Fibroblast of lung (primary cell): Measurements from ENCODE around the gene ZFYVE27.

ENCODE experiments used
- EZH2 ChIP-seq: IDR thresholded peaks from 2 replicates; pipeline ENCODE4 v1.5.1; 2012; ENCODE audit warnings: low read length, control low read depth, mild to moderate bottlenecking; ENCODE audit errors: missing control alignments
- TF ChIP-seq, protein P1 (sequence below), 2 donors: IDR thresholded peaks in 1 of 2; conservative IDR thresholded peaks in 1 of 2; 1 replicate in 1 of 2; 2 replicates in 1 of 2; pipeline ENCODE4 v1.5.1; 2011 to 2012; ENCODE audit warnings: low read length in 2 of 2, control low read depth in 1 of 2, inconsistent platforms in 1 of 2, low read depth in 1 of 2, mild to moderate bottlenecking in 1 of 2

DNA sequence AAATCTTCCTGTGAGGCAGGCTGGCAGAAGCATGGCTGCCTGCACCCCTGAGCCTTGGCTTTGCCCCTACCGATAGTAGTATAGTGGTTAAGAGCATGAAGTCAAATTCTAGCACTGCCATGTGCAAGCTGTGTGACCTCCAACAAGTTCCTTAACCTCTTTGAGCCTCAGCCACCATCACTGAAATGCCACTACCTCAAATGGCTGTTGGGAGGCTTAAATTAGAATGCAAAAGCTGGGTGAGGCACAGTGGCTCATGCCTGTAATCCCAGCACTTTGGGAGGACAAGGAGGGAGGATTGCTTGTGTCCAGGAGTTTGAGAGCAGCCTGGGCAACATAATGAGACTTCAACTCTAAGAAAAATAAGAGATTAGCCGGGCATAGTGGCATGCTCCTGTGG is 26.5 kb downstream of the ZFYVE27 start:
- TF ChIP-seq, protein P1, sequence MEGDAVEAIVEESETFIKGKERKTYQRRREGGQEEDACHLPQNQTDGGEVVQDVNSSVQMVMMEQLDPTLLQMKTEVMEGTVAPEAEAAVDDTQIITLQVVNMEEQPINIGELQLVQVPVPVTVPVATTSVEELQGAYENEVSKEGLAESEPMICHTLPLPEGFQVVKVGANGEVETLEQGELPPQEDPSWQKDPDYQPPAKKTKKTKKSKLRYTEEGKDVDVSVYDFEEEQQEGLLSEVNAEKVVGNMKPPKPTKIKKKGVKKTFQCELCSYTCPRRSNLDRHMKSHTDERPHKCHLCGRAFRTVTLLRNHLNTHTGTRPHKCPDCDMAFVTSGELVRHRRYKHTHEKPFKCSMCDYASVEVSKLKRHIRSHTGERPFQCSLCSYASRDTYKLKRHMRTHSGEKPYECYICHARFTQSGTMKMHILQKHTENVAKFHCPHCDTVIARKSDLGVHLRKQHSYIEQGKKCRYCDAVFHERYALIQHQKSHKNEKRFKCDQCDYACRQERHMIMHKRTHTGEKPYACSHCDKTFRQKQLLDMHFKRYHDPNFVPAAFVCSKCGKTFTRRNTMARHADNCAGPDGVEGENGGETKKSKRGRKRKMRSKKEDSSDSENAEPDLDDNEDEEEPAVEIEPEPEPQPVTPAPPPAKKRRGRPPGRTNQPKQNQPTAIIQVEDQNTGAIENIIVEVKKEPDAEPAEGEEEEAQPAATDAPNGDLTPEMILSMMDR (conservative IDR thresholded peaks at IDR 0.05 in 1 of 2, IDR thresholded peaks at IDR 0.05 in 1 of 2; ENCODE audit: low read depth in 1 of 2, low read length in 2 of 2), result no peak
- no peak for TF ChIP-seq EZH2
